Measurements from ENCODE around the gene PIAS4.

The PIAS4 gene

GRCh38 chr19:4077800-4078684 is 70.5 kb downstream of the PIAS4 start:
- peak in 1 of 2 donors; percentile 32 for DNase-seq (ENCODE audit: low read depth in 2 of 2)

GRCh38 chr19:4080473-4080872 is 72.9 kb downstream of the PIAS4 start:
- no peak for DNase-seq (ENCODE audit: low read depth in 2 of 2)

GRCh38 chr19:4081441-4082129 is 74.0 kb downstream of the PIAS4 start:
- DNase-seq (ENCODE audit: low read depth in 2 of 2) = no peak

- DNase-seq (ENCODE audit: low read depth in 2 of 2) = no peak
Observed at GRCh38 chr19:4082172-4082571, 74.6 kb downstream of the PIAS4 start.

- no peak for DNase-seq (ENCODE audit: low read depth in 2 of 2)
Observed at GRCh38 chr19:4083677-4084546, 76.4 kb downstream of the PIAS4 start.

GRCh38 chr19:4084547-4084877 is 77.0 kb downstream of the PIAS4 start:
- no peak for DNase-seq (ENCODE audit: low read depth in 2 of 2)

GRCh38 chr19:4086411-4086867 is 78.9 kb downstream of the PIAS4 start:
- no peak for DNase-seq (ENCODE audit: low read depth in 2 of 2)

- no peak for DNase-seq (ENCODE audit: low read depth in 2 of 2)
Observed at GRCh38 chr19:4087787-4088679, 80.5 kb downstream of the PIAS4 start.

GRCh38 chr19:4088975-4089374 is 81.4 kb downstream of the PIAS4 start:
- DNase-seq (ENCODE audit: low read depth in 2 of 2) = peak in 1 of 2 donors; percentile 25
